Measurements from ENCODE around the gene MAD1L1.

MAD1L1 gene

DNA sequence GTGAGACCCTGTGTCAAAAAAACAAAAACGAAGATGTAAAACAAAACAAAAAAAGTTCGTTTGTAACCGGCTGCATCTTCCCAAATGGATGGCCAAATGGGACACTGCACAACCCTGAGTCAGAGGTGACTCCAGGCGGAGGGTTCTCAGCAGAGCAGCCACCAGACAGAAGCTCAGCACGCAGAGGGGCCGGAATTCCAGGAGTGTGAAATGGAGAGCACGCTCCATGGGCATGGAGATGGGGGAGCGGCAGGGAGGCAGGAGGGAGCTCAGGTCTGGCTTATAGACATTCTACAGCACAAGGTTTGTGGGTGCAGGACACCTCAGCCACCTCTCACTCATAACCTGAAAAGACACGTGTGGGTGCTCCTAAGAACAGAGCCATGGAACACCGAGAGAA lies 227.0 kb downstream of the MAD1L1 start:
- no peak for DNase-seq (ENCODE audit: low read depth)
- no peak overlapping the region for H3K4me3 ChIP-seq (replicated peaks; ENCODE audit: low read depth, low read length)
- TF ChIP-seq, protein P1, sequence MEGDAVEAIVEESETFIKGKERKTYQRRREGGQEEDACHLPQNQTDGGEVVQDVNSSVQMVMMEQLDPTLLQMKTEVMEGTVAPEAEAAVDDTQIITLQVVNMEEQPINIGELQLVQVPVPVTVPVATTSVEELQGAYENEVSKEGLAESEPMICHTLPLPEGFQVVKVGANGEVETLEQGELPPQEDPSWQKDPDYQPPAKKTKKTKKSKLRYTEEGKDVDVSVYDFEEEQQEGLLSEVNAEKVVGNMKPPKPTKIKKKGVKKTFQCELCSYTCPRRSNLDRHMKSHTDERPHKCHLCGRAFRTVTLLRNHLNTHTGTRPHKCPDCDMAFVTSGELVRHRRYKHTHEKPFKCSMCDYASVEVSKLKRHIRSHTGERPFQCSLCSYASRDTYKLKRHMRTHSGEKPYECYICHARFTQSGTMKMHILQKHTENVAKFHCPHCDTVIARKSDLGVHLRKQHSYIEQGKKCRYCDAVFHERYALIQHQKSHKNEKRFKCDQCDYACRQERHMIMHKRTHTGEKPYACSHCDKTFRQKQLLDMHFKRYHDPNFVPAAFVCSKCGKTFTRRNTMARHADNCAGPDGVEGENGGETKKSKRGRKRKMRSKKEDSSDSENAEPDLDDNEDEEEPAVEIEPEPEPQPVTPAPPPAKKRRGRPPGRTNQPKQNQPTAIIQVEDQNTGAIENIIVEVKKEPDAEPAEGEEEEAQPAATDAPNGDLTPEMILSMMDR (IDR thresholded peaks at IDR 0.05; ENCODE audit: low read length, missing control alignments), result no peak

DNA sequence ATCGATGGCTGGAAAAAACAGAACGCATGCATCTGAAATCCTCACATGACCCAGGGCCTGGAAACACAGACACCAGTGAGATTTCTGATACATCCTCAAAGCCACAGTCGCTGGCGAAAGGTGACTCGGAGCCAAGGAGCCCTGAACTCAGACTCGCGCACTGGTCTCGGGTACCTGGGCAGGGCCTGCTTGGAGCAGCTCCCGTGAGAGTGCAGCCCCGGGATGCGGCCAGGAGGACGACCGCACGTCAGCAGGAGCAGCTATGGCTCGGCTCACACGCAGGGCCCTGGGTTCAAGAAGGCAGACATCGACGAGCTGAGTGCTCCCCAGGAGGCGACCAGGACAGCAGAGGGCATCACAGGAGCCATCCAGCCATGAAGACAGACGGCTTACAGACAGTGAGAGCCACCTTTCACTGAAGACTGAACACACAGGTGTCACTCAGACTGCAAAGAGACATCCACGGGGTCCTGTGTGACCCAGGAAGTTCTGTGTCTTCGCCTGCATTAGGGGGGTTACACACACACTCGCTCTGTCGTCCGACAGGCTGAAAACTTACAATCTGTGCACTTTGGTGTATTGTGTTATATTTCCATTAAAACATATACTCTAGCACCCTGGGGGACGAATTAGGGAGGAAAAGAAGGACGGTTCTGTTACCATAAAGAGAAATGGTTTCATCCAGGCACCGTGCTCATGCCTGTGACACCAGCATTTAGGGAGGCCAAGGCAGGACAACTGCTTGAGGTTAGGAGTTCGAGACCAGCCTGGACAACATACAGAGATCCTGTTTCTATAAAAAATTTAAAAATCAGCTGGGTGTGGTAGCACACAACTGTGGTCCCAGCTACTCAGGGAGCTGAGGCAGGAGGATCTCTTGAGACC lies 227.7 kb downstream of the MAD1L1 start:
- TF ChIP-seq, protein P1 (IDR thresholded peaks at IDR 0.05; ENCODE audit: low read length, missing control alignments), result no peak
- H3K4me3 ChIP-seq (replicated peaks; ENCODE audit: low read depth, low read length), result no peak overlapping the region
- no peak for DNase-seq (ENCODE audit: low read depth)

DNA sequence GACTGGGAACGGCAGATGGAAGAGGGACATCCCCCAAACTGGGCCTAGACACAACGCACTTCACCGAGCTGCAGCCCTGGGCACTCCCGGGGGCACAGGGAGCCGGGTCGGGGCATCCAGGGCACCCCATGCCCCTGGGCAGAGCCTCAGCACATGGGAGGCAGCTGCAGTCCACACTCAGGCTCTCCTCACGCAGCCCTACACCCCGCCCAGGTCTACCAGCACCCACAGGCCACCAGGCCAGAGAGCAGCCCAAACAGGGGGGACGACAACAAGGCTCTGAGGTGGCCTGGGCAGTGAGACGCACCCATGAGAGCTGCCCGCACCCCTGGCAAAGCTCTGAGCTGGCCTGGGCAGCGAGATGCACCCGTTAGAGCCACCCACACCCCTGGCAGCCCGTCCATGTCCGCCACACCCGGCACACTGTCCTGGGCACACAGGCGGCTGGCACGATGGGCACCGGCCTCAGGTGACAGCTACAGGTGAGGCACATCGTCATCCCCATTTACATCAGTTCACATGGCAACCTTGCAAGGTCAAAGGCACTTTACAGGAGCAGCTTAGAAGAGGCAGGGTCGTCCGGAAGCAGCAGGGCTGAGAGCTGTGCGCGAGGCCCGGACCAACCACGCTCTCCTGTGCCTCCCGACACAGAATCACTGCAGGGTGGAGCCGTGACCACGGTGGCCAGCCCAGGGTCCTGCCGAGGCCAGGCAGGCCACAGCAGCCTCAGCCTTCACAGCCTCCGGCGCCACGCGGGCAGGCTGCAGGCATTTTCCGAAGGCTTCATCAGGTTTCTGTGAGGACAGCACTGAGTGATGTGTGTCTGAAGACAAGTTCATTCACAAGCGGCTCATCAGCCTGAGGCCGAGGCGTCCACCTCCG lies 228.6 kb downstream of the MAD1L1 start:
- H3K4me3 ChIP-seq (replicated peaks; ENCODE audit: low read depth, low read length), result no peak overlapping the region
- no peak for DNase-seq (ENCODE audit: low read depth)
- TF ChIP-seq, protein P1 (IDR thresholded peaks at IDR 0.05; ENCODE audit: low read length, missing control alignments), result no peak

GRCh38 chr7:2003451-2003930 lies 229.3 kb downstream of the MAD1L1 start:
- TF ChIP-seq, protein P1 (IDR thresholded peaks at IDR 0.05; ENCODE audit: low read length, missing control alignments), result no peak
- DNase-seq (ENCODE audit: low read depth), result no peak
- no peak overlapping the region for H3K4me3 ChIP-seq (replicated peaks; ENCODE audit: low read depth, low read length)

DNA sequence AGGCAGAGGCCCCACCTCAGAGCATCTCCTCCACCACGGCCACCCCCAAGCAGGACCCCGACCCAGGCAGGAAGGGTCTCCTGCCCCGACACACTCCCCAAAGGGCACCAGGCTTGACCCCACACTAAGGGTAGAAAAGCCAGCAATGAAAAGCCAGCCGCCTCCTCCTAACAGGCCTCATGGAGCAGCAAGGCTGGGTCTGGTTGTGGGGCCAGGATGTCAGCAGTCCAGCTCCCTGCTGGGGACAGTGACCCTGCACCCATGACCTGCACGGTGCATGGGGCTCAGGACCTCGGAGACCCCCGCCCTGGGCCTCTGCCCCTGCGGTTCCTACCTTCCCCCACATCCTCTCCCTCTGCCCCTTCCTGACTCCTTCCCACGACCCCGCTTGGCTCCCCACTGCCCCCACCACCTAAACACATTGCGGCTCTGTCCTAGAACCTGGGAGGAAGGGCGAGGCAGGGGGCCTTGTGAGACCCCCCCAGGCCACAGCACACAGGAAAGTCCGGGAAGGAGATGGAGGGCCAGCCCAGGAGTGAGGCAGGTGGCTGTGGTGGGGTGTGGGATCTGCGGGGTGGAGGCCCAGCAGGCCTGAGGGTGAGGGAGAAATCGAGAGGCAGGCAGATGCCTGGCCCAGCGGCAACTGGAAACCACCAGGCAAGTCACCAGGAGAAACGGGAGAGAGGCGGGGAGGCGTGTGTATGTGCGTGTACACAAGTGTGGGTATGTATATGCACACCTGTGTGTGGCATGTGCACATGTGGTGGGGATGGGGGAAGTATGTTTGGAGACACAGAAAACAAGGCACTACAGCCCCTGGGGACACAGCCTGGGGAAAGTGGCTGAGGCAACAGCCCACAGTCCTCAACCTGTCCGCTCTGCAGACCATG lies 229.9 kb downstream of the MAD1L1 start:
- no peak overlapping the region for H3K4me3 ChIP-seq (replicated peaks; ENCODE audit: low read depth, low read length)
- TF ChIP-seq, protein P1 (IDR thresholded peaks at IDR 0.05; ENCODE audit: low read length, missing control alignments), result no peak
- DNase-seq (ENCODE audit: low read depth), result no peak
